K562 (cell line): Measurements from ENCODE around the gene TSTD1. TPM values are rescaled to one million over a fixed set of nuclear protein-coding genes. Genes with fewer than 3 reads are reported as not detected.
A peak's percentile ranks its signal among the peaks of the same experiment; 100 is the strongest.

Source experiments
- ATAC-seq: fragments of 200-7000 bp; cut with Tn5 transposase; 3 replicates; pipeline ENCODE4 v1.9.1; 2020; ENCODE audit warnings: moderate library complexity
- BruUV-seq: library from RNA; stranded (reverse); fragments of 400-500 nt; replicated peaks from 2 replicates; lab custom pipeline; 2021; lab: Mats Ljungman, UMichigan
- CTCF ChIA-PET: fragments of 300-600 bp; formaldehyde crosslinking; extraction: SDS; loops from one replicate; lab custom pipeline; 2021; ENCODE audit warnings: low intra/inter-chr PET ratio; lab: Yijun Ruan, JAX
- POLR2A ChIA-PET: fragments of 300-600, 350-650 bp; sonication (Branson Sonifier 250); formaldehyde crosslinking; extraction: SDS; loops from one replicate; lab custom pipeline; 2021; ENCODE audit warnings: antibody characterized with exemption, inconsistent platforms; lab: Yijun Ruan, JAX
- DNase-seq, 4 experiments: peaks; one replicate each; pipeline versions ENCODE4 v3.0.0 to v3.0.0-alpha.2; 2011 to 2018; ENCODE audit warnings: low spot score in 3 of 4, mixed read lengths in 3 of 4; ENCODE audit errors: extremely low read depth in 1 of 4
- FAIRE-seq: peaks from 2 replicates; lab custom pipeline; 2011; peaks lifted over from hg19 to GRCh38; lab: Jason Lieb, UNC
- H2AFZ ChIP-seq: 2 replicates; pipeline ENCODE4 v1.6.0; 2011; ENCODE audit warnings: low read depth, low read length, control low read depth, inconsistent platforms
- H3K27ac ChIP-seq: fragments of 200-600 bp; 3 replicates; pipeline ENCODE4 v1.8.0; 2011; ENCODE audit warnings: low read depth, mild to moderate bottlenecking, control low read depth, inconsistent platforms, low read length, moderate library complexity, mixed read lengths; ENCODE audit errors: extremely low read depth
- H3K27me3 ChIP-seq, 2 experiments: fragments of 300-600 bp in 1 of 2; 2 replicates in 1 of 2; 3 replicates in 1 of 2; pipeline versions ENCODE4 v1.6.0 to v1.8.0; 2011; ENCODE audit warnings: inconsistent platforms in 2 of 2, low read length in 2 of 2, mild to moderate bottlenecking in 1 of 2, mixed read lengths in 1 of 2, moderate library complexity in 1 of 2; ENCODE audit not compliant: control insufficient read depth in 2 of 2, insufficient read depth in 2 of 2
- H3K36me3 ChIP-seq: fragments of 300-600 bp; 3 replicates; pipeline ENCODE4 v1.8.0; 2011; ENCODE audit warnings: mild to moderate bottlenecking, low read length, inconsistent platforms; ENCODE audit not compliant: control insufficient read depth, insufficient read depth
- H3K4me1 ChIP-seq, 2 experiments: fragments of 200-600 bp in 1 of 2; replicated peaks in 1 of 2; 2 replicates in 1 of 2; 3 replicates in 1 of 2; pipeline versions ENCODE4 v1.5.1 to v1.8.0; 2011; ENCODE audit warnings: inconsistent platforms in 2 of 2, low read length in 2 of 2, mild to moderate bottlenecking in 1 of 2, mixed read lengths in 1 of 2, moderate library complexity in 1 of 2; ENCODE audit not compliant: control insufficient read depth in 2 of 2, insufficient read depth in 2 of 2
- H3K4me2 ChIP-seq: 2 replicates; pipeline ENCODE4 v1.6.1; 2011; ENCODE audit warnings: low read length, control low read depth, inconsistent platforms, mixed read lengths; ENCODE audit not compliant: insufficient read depth
- H3K4me3 ChIP-seq: fragments of 200-600 bp; sonication (generic), shearing (Covaris generic); 2 replicates; pipeline ENCODE4 v1.5.1; 2016; ENCODE audit warnings: control low read depth, inconsistent platforms
- H3K79me2 ChIP-seq: fragments of 200-600 bp; 3 replicates; pipeline ENCODE4 v1.8.0; 2011; ENCODE audit warnings: low read length, inconsistent platforms; ENCODE audit not compliant: control insufficient read depth, insufficient read depth
- H3K9ac ChIP-seq, 2 experiments: 2 replicates each; pipeline versions ENCODE4 v1.6.0 to v1.6.1; 2011; ENCODE audit warnings: low read depth in 2 of 2, low read length in 2 of 2, control low read depth in 1 of 2, inconsistent platforms in 1 of 2, mild to moderate bottlenecking in 1 of 2, mixed read lengths in 1 of 2; ENCODE audit not compliant: insufficient read depth in 1 of 2
- H3K9me1 ChIP-seq: one replicate; pipeline ENCODE4 v1.6.0; 2011; ENCODE audit warnings: inconsistent platforms, mild to moderate bottlenecking, low read length, moderate library complexity; ENCODE audit not compliant: control insufficient read depth, insufficient read depth
- H3K9me3 ChIP-seq: replicated peaks from 2 replicates; pipeline ENCODE4 v1.5.1; 2011; ENCODE audit warnings: low read depth, low read length, inconsistent platforms; ENCODE audit not compliant: control insufficient read depth, insufficient read depth
- H4K20me1 ChIP-seq: replicated peaks from 2 replicates; pipeline ENCODE4 v1.6.1; 2011; ENCODE audit warnings: low read length, inconsistent platforms, mixed read lengths; ENCODE audit not compliant: control insufficient read depth, insufficient read depth
- CHD4 ChIP-seq: fragments of 200-600 bp; sonication (generic); IDR thresholded peaks from 3 replicates; pipeline ENCODE4 v1.6.1; 2012; ENCODE audit warnings: low read depth, mild to moderate bottlenecking, mixed read lengths, low read length, inconsistent platforms; ENCODE audit not compliant: insufficient read depth, insufficient replicate concordance, poor library complexity, severe bottlenecking
- WGBS: fragments of 100-300 bp; shearing (Covaris generic); methylation state at CpG from one replicate; pipeline ENCODE4 v1.1.6; 2016; ENCODE audit warnings: low coverage, mixed read lengths; ENCODE audit not compliant: insufficient coverage; ENCODE audit errors: missing lambda C conversion rate; 5-methylcytosine and 5-hydroxymethylcytosine counted together
- in situ Hi-C: fragments of 300-500 bp; cut with MboI; formaldehyde crosslinking; loops from 4 replicates; pipeline ENCODE4 v1.15.0; 2018; ENCODE audit warnings: inconsistent platforms, mixed read lengths
- intact Hi-C: fragments of 100-400 bp; cut with micrococcal nuclease; formaldehyde crosslinking; loops from 2 replicates; pipeline ENCODE4 v1.14.2; 2022
- polyA plus RNA-seq, 8 experiments: library from polyadenylated mRNA; depleted of rRNA in 4 of 8; stranded (reverse) in 5 of 8; unstranded in 3 of 8; fragments of >200 nt; fragmentation: Nextera tagmentation in 2 of 8; fragmentation: Illumina TruSeq in 1 of 8; extraction: Ambion mirVana in 2 of 8; extraction: Trizol in 1 of 8; gene quantifications; 2 replicates each; pipeline versions ENCODE4 v1.2.1 to v1.2.3, GENCODE V29; 2011 to 2014; ENCODE audit warnings: inconsistent platforms in 1 of 8, missing spikeins in 1 of 8
- total RNA-seq, 7 experiments: library from RNA; depleted of rRNA in 6 of 7; stranded (reverse); fragments of >200 nt in 6 of 7; fragmentation: Illumina TruSeq in 2 of 7; extraction: Trizol in 2 of 7; gene quantifications; 2 replicates each; pipeline versions ENCODE4 v1.2.1 to v1.2.3, GENCODE V29; 2011 to 2021; ENCODE audit warnings: low replicate concordance in 1 of 7
- TF ChIP-seq, protein P1 (sequence below): sonication (generic); formaldehyde crosslinking; IDR thresholded peaks from 2 replicates; pipeline ENCODE4 v1.8.1; 2023; ENCODE audit warnings: mild to moderate bottlenecking, missing genetic modification reagents

TSTD1 gene
- total and polyA plus RNA-seq, 9 of the 15 experiments (the other 6 are each of a cell fraction or from before 2014, with no cell fraction given), result 0.23 to 0.53 TPM; not detected in 7

DNA sequence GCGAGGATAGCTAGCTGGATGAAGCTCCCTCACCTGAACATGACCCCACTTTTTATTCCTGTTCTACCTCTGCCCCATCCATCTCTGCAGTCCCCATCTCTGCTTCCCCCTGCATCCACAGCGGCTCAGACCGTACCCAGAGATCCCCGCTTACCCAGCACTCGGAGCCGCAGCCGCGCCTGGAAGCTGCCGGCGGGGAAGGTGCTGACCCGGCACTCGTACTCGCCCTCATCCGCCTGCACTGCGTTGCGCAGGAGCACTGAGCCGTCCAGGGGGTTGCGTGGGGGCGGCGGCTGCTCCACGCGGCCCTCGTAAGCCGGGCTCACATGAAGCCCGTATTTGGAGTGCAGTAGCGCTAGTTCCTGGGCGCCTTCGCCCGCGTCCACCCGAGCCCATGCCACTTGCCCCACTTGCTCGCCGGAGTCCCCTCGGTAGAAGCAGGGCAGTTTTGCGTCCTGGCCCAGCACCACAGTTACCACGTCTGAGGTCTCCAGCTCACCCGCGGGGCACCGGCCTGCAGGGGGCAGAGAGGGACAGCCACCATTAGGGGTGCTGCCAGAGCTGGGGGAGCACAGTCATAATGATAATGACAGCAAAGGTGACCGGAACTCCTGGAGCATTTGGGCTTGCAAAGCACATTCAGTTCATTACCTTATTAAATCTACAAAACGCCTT, 40.8 kb upstream of the TSTD1 start:
- no TSS peak for BruUV-seq
- Histone ChIP-seq H3K9me1 (no peaks in the 10 kb centered on the region), H3K79me2 (no peaks in the 10 kb centered on the region), H3K4me2 (no peak overlapping the region), H3K9me3 (no peaks in the 10 kb centered on the region), H3K36me3 (no peaks in the 10 kb centered on the region), H3K27ac (no peak overlapping the region), H3K9ac (no peak overlapping the region), H3K4me1 (peaks cover 20 to 21% of the 10 kb centered on the region in 2 experiments; a peak in 4 of 5 replicates), H3K4me3 (no peak overlapping the region), H3K27me3 (no peaks in the 10 kb centered on the region), H4K20me1 (no peaks in the 10 kb centered on the region), H2AFZ (no peak overlapping the region)
- in situ Hi-C loops (loop anchor here (25.0 kb wide), 1 partner anchor 242 kb away; no protein-coding TSS in a partner anchor), intact Hi-C loops (loop anchor here (10.0 kb wide), 1 partner anchor 55 kb away; the partner anchor contains the start of gene DEDD)
- DNase-seq, result no peak
- ChIA-PET POLR2A (interaction anchor here (0.6 to 2.1 kb wide), 3 partner anchors 13 to 33 kb away, joined by 3 to 5 read pairs (median 4); partner anchors contain the start of gene USF1), CTCF (no interaction called here)
- no peak for TF ChIP-seq CHD4
- TF ChIP-seq, protein P1, sequence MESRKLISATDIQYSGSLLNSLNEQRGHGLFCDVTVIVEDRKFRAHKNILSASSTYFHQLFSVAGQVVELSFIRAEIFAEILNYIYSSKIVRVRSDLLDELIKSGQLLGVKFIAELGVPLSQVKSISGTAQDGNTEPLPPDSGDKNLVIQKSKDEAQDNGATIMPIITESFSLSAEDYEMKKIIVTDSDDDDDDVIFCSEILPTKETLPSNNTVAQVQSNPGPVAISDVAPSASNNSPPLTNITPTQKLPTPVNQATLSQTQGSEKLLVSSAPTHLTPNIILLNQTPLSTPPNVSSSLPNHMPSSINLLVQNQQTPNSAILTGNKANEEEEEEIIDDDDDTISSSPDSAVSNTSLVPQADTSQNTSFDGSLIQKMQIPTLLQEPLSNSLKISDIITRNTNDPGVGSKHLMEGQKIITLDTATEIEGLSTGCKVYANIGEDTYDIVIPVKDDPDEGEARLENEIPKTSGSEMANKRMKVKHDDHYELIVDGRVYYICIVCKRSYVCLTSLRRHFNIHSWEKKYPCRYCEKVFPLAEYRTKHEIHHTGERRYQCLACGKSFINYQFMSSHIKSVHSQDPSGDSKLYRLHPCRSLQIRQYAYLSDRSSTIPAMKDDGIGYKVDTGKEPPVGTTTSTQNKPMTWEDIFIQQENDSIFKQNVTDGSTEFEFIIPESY (CRISPR knock-in tag), result peak; percentile 65
- no peak for ATAC-seq
- no peak for FAIRE-seq
- 64% methylated on average over 39 of the region's 41 CpGs for WGBS
